Endodermal cell (in vitro differentiated cells): ENCODE data around the gene WDR27. TPM values are rescaled to one million over a fixed set of nuclear protein-coding genes. Genes with fewer than 3 reads are reported as not detected.

ENCODE experiments used
- DNase-seq: peaks from one replicate; pipeline ENCODE4 v3.0.0-alpha.2; 2017
- H3K27ac ChIP-seq: 2 replicates; pipeline ENCODE4 v1.5.1; 2013; ENCODE audit warnings: mild to moderate bottlenecking, low read depth, low read length, moderate library complexity
- H3K27me3 ChIP-seq: 2 replicates; pipeline ENCODE4 v1.6.1; 2013; ENCODE audit warnings: mild to moderate bottlenecking, low read length, moderate library complexity; ENCODE audit not compliant: insufficient read depth, control insufficient read depth, poor library complexity, severe bottlenecking
- H3K36me3 ChIP-seq: 2 replicates; pipeline ENCODE4 v1.7.0; 2013; ENCODE audit warnings: mild to moderate bottlenecking, low read length, moderate library complexity; ENCODE audit not compliant: control insufficient read depth, insufficient read depth
- H3K4me1 ChIP-seq: one replicate; pipeline ENCODE4 v1.7.0; 2013; ENCODE audit warnings: low read length; ENCODE audit not compliant: control insufficient read depth, insufficient read depth
- H3K4me3 ChIP-seq: 2 replicates; pipeline ENCODE4 v1.5.1; 2013; ENCODE audit warnings: mild to moderate bottlenecking, low read length, moderate library complexity
- H3K9ac ChIP-seq: 2 replicates; pipeline ENCODE4 v1.6.1; 2013; ENCODE audit warnings: mild to moderate bottlenecking, low read length, moderate library complexity; ENCODE audit not compliant: poor library complexity, severe bottlenecking; ENCODE audit errors: extremely low read depth
- H3K9me3 ChIP-seq: 2 replicates; pipeline ENCODE4 v1.6.1; 2013; ENCODE audit warnings: mild to moderate bottlenecking, low read length, moderate library complexity; ENCODE audit not compliant: control insufficient read depth
- H3K27ac Mint-ChIP-seq: 2 replicates; pipeline ENCODE4 v1.8.0; 2020; ENCODE audit warnings: mixed read lengths
- H3K27me3 Mint-ChIP-seq: 2 replicates; pipeline ENCODE4 v1.8.0; 2021; ENCODE audit warnings: mild to moderate bottlenecking, mixed read lengths; ENCODE audit not compliant: insufficient read depth
- H3K36me3 Mint-ChIP-seq: 2 replicates; pipeline ENCODE4 v1.8.0; 2020; ENCODE audit warnings: low read depth, mixed read lengths
- H3K4me1 Mint-ChIP-seq: 2 replicates; pipeline ENCODE4 v1.8.0; 2020; ENCODE audit warnings: mixed read lengths
- H3K4me3 Mint-ChIP-seq: 2 replicates; pipeline ENCODE4 v1.8.0; 2020; ENCODE audit warnings: mild to moderate bottlenecking, moderate library complexity, mixed read lengths
- H3K9me3 Mint-ChIP-seq: 2 replicates; pipeline ENCODE4 v1.8.0; 2020; ENCODE audit warnings: mild to moderate bottlenecking, mixed read lengths
- CTCF ChIP-seq: fragments of 200-600 bp; sonication (generic); conservative IDR thresholded peaks from 2 replicates; pipeline ENCODE4 v1.5.0; 2021; ENCODE audit warnings: antibody characterized with exemption, mild to moderate bottlenecking
- WGBS, 2 experiments: methylation state at CpG; one replicate each; pipeline versions ENCODE4 v1.1.5 to v1.1.7; 2013; ENCODE audit warnings: missing lambda C conversion rate in 2 of 2, mixed read lengths in 1 of 2; ENCODE audit not compliant: insufficient coverage in 1 of 2, insufficient read length in 1 of 2; 5-methylcytosine and 5-hydroxymethylcytosine counted together
- total RNA-seq, 2 donors: library from RNA; stranded (reverse); fragmentation: NEBNext Ultra II Directional in 1 of 2; extraction: Animal tissue kit (Norgen Biotek cat#: 25700) in 1 of 2; gene quantifications; 2 replicates in 1 of 2; 3 replicates in 1 of 2; pipeline ENCODE4 v1.2.1, GENCODE V29; 2021

The WDR27 gene
- total RNA-seq, 2 donors from 2014 or later: 94.4 to 110 TPM

- Mint-ChIP-seq H3K36me3 (peaks cover 41% of the 10 kb centered on the region), H3K27me3 (no peaks in the 10 kb centered on the region), H3K9me3 (peaks cover 5% of the 10 kb centered on the region), H3K4me1 (no peaks in the 10 kb centered on the region), H3K4me3 (no peak overlapping the region), H3K27ac (no peak overlapping the region)
- no peak for DNase-seq
- H3K9me3 ChIP-seq: peaks cover 9% of the 10 kb centered on the region
- no peak for TF ChIP-seq CTCF
- H3K27ac ChIP-seq: no peak overlapping the region
- H3K36me3 ChIP-seq: peaks cover 15% of the 10 kb centered on the region
- H3K4me1 ChIP-seq: no peaks in the 10 kb centered on the region
- no peaks in the 10 kb centered on the region for H3K27me3 ChIP-seq
- no peak overlapping the region for H3K9ac ChIP-seq
- no peak overlapping the region for H3K4me3 ChIP-seq
- WGBS, 2 experiments: 98 to 100% methylated on average over 3 to 6 of the region's 6 CpGs
Observed at GRCh38 chr6:169589699-169590257, 112.1 kb downstream of the WDR27 start.

- Mint-ChIP-seq H3K27me3 (no peaks in the 10 kb centered on the region), H3K36me3 (peaks cover 41% of the 10 kb centered on the region), H3K4me1 (no peaks in the 10 kb centered on the region), H3K9me3 (peaks cover 7% of the 10 kb centered on the region), H3K4me3 (no peak overlapping the region), H3K27ac (no peak overlapping the region)
- DNase-seq: no peak
- Histone ChIP-seq H3K27me3 (no peaks in the 10 kb centered on the region), H3K27ac (no peak overlapping the region), H3K4me1 (no peaks in the 10 kb centered on the region), H3K9me3 (peaks cover 10% of the 10 kb centered on the region), H3K36me3 (peaks cover 15% of the 10 kb centered on the region), H3K9ac (no peak overlapping the region), H3K4me3 (no peak overlapping the region)
- 83 to 100% methylated on average over 1 to 3 of the region's 3 CpGs for WGBS, 2 experiments
- no peak for TF ChIP-seq CTCF
Observed at GRCh38 chr6:169589293-169589692, 112.5 kb downstream of the WDR27 start.

GRCh38 chr6:169587975-169588374 is 113.9 kb downstream of the WDR27 start:
- Mint-ChIP-seq H3K4me1 (no peaks in the 10 kb centered on the region), H3K4me3 (no peak overlapping the region), H3K36me3 (peaks cover 40% of the 10 kb centered on the region), H3K27me3 (no peaks in the 10 kb centered on the region), H3K27ac (no peak overlapping the region), H3K9me3 (peaks cover 7% of the 10 kb centered on the region)
- no peak for TF ChIP-seq CTCF
- Histone ChIP-seq H3K27ac (no peak overlapping the region), H3K4me1 (no peaks in the 10 kb centered on the region), H3K4me3 (no peak overlapping the region), H3K36me3 (peaks cover 15% of the 10 kb centered on the region), H3K9ac (no peak overlapping the region), H3K27me3 (no peaks in the 10 kb centered on the region), H3K9me3 (peaks cover 10% of the 10 kb centered on the region)
- DNase-seq: no peak
- WGBS, 2 experiments: 98% methylated on average over 5 of the region's 5 CpGs
